ENCODE data around the gene PSEN2.

Gene PSEN2

GRCh38 chr1:226940029-226940805 is 69.8 kb downstream of the PSEN2 start, which contains the start of gene COQ8A:
COQ8A (plus strand) TSS chr1:226940294; CDS start chr1:226961386, 21,092 bp downstream.
- DNase-seq (ENCODE audit: low read depth), result peak; percentile 99
- peak within 1 kb of the TSS; percentile 92 for H3K4me3 ChIP-seq (ENCODE audit: low read depth, low read length)
- TF ChIP-seq MYC (IDR thresholded peaks at IDR 0.05; ENCODE audit: low read depth, low read length) (peak; percentile 73; the same call in 1 of the 2 replicates), POLR2A (IDR thresholded peaks at IDR 0.05; ENCODE audit: extremely low read depth, insufficient read length) (peak; percentile 82)
- TF ChIP-seq, protein P1, sequence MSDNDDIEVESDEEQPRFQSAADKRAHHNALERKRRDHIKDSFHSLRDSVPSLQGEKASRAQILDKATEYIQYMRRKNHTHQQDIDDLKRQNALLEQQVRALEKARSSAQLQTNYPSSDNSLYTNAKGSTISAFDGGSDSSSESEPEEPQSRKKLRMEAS (IDR thresholded peaks at IDR 0.05; ENCODE audit: low read depth, low read length), result peak; percentile 85
- TF ChIP-seq, protein P2, sequence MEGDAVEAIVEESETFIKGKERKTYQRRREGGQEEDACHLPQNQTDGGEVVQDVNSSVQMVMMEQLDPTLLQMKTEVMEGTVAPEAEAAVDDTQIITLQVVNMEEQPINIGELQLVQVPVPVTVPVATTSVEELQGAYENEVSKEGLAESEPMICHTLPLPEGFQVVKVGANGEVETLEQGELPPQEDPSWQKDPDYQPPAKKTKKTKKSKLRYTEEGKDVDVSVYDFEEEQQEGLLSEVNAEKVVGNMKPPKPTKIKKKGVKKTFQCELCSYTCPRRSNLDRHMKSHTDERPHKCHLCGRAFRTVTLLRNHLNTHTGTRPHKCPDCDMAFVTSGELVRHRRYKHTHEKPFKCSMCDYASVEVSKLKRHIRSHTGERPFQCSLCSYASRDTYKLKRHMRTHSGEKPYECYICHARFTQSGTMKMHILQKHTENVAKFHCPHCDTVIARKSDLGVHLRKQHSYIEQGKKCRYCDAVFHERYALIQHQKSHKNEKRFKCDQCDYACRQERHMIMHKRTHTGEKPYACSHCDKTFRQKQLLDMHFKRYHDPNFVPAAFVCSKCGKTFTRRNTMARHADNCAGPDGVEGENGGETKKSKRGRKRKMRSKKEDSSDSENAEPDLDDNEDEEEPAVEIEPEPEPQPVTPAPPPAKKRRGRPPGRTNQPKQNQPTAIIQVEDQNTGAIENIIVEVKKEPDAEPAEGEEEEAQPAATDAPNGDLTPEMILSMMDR (IDR thresholded peaks at IDR 0.05; ENCODE audit: low read depth, low read length), result no peak

DNA sequence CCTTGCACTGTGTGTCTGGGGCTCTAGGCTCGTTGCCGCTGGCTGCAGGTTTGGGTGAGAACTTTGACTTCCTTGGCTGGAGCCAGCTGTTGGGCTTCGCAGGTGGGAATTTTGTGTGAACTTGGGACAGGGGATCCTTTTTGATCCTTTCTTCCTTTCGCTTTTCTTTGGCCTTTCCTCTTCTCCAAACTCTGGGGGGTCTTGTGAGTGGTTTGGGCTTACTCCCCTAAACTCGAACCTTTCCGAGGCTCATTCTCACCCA is 70.3 kb downstream of the PSEN2 start:
- DNase-seq (ENCODE audit: low read depth), result no peak
- H3K4me3 ChIP-seq (ENCODE audit: low read depth, low read length), result peak overlapping the region; percentile 92
- TF ChIP-seq MYC (IDR thresholded peaks at IDR 0.05; ENCODE audit: low read depth, low read length) (no peak), POLR2A (IDR thresholded peaks at IDR 0.05; ENCODE audit: extremely low read depth, insufficient read length) (no peak)
- TF ChIP-seq, protein P1 (IDR thresholded peaks at IDR 0.05; ENCODE audit: low read depth, low read length), result no peak
- TF ChIP-seq, protein P2 (IDR thresholded peaks at IDR 0.05; ENCODE audit: low read depth, low read length), result no peak

DNA sequence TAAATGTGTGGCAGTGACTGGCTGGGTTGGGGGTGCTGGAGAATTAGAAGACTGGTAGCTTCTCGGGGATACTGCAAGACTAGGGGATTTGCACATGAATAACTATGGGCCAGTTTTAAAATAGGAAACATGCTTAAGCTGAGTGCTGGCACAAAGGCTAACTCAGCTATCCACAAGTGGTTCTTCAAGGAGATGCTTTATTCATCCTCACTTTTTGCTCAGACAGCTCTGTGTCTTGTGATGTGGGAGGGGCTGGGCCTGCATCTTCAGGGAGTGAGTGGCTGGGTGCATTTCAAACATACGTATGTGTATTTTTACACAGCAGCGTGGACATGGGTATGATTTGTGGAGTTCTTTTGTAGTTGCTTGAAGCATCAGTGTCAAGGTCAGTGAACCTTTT is 72.0 kb downstream of the PSEN2 start:
- no peak for TF ChIP-seq POLR2A (IDR thresholded peaks at IDR 0.05; ENCODE audit: extremely low read depth, insufficient read length)
- TF ChIP-seq, protein P1 (IDR thresholded peaks at IDR 0.05; ENCODE audit: low read depth, low read length), result no peak
- no peak for TF ChIP-seq MYC (IDR thresholded peaks at IDR 0.05; ENCODE audit: low read depth, low read length)
- TF ChIP-seq, protein P2 (IDR thresholded peaks at IDR 0.05; ENCODE audit: low read depth, low read length), result no peak
- peak overlapping the region; percentile 32 for H3K4me3 ChIP-seq (ENCODE audit: low read depth, low read length)
- no peak for DNase-seq (ENCODE audit: low read depth)

GRCh38 chr1:226943156-226943555 is 72.7 kb downstream of the PSEN2 start:
- TF ChIP-seq, protein P1 (IDR thresholded peaks at IDR 0.05; ENCODE audit: low read depth, low read length), result no peak
- DNase-seq (ENCODE audit: low read depth), result no peak
- H3K4me3 ChIP-seq (ENCODE audit: low read depth, low read length), result no peak overlapping the region

DNA sequence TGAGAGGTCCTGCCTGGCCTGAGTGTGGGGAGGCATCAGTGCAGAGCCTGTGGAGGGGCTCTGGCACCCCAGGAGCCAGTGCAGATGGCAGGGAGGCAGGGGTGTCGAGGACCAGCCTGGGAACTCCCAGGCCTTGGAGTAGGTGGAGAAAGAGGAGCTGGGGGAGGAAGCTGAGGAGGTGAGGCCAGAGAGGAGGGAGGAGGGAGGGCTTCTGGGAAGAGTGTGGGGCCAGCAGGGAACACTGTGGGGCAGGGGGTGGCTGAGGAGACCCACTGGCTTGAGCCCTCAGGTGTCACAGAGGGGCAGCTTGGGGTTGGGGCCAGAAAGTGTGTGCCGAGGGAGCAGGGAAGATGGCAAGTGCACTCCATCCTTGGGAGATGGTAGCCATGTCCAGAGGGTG is 73.5 kb downstream of the PSEN2 start:
- TF ChIP-seq POLR2A (IDR thresholded peaks at IDR 0.05; ENCODE audit: extremely low read depth, insufficient read length) (no peak), MYC (IDR thresholded peaks at IDR 0.05; ENCODE audit: low read depth, low read length) (no peak)
- TF ChIP-seq, protein P2 (IDR thresholded peaks at IDR 0.05; ENCODE audit: low read depth, low read length), result no peak
- TF ChIP-seq, protein P1 (IDR thresholded peaks at IDR 0.05; ENCODE audit: low read depth, low read length), result no peak
- DNase-seq (ENCODE audit: low read depth), result no peak
- peak overlapping the region; percentile 17 for H3K4me3 ChIP-seq (ENCODE audit: low read depth, low read length)

DNA sequence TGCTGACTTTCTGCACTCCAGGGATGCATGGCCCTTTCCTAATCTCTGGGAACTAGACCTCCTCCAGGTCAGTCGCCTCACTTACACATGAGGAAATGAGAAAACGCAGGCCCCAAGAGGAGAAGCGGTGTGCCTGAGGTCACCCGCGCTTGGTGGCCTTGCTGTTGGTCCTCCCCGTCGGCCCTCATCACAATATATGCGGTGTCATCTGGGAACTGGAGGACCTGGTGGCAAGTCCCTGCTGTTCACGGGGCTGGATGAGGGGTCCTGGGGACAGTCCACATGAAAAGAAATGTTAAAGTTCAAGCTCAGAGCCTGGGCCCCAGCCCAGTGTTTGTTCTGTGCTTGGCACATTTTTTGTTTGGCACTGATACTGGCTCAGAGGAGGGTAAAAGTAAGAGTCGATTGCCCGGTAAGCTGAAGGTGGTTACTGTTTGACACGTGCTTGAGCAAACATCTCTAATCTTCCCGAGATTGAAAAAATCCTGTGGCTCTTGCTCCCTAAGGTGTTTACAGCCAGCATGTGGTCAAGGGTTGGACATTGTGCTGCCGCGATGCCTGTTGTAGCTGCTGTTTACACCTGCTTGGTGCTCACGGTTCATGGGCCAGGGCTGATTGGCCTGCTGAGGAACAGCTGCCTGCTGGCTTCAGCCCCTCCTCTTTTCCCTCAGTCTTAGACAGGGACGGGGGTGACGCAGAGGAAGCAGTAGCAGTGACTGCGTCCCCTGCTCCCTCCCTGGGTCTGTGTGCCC is 74.9 kb downstream of the PSEN2 start:
- H3K4me3 ChIP-seq (ENCODE audit: low read depth, low read length), result no peak overlapping the region
- TF ChIP-seq, protein P2 (IDR thresholded peaks at IDR 0.05; ENCODE audit: low read depth, low read length), result no peak
- TF ChIP-seq, protein P1 (IDR thresholded peaks at IDR 0.05; ENCODE audit: low read depth, low read length), result no peak
- DNase-seq (ENCODE audit: low read depth), result no peak

Measured in NB4 (cell line).